ENCODE measurements around the gene PRKAR2A. TPM values are rescaled to one million over a fixed set of nuclear protein-coding genes. Genes with fewer than 3 reads are reported as not detected.

The PRKAR2A gene
- total and polyA plus RNA-seq, 2 experiments from 2014 or later, result 13.5 to 30.2 TPM

GRCh38 chr3:48879994-48880377 lies 32.3 kb upstream of the PRKAR2A start:
- H3K9me2 ChIP-seq (ENCODE audit: insufficient read depth), result no peaks in the 10 kb centered on the region
- no peak overlapping the region for H3K4me3 ChIP-seq
- no peaks in the 10 kb centered on the region for H3K36me3 ChIP-seq (ENCODE audit: insufficient read depth)
- no peak overlapping the region for H3K27ac ChIP-seq (ENCODE audit: low read depth)
- H2AFZ ChIP-seq, result no peak overlapping the region
- no peaks in the 10 kb centered on the region for H3K79me2 ChIP-seq (replicated peaks; ENCODE audit: insufficient read depth)
- ATAC-seq (no peak), DNase-seq (ENCODE audit: low spot score) (no peak)
- Mint-ChIP-seq H3K27ac (no peak overlapping the region), H3K4me3 (no peak overlapping the region), H3K4me1 (no peaks in the 10 kb centered on the region), H3K27me3 (ENCODE audit: insufficient read depth, low read depth, poor library complexity) (peaks cover 4% of the 10 kb centered on the region), H3K36me3 (ENCODE audit: low read depth) (no peaks in the 10 kb centered on the region), H3K9me3 (no peaks in the 10 kb centered on the region; the same call in 2 of the 3 replicates)
- H3K27me3 ChIP-seq (ENCODE audit: insufficient read depth), result no peaks in the 10 kb centered on the region
- no peak for TF ChIP-seq EZH2phosphoT487 (IDR thresholded peaks at IDR 0.05; ENCODE audit: unreplicated experiment)
- TF ChIP-seq CTCF (conservative IDR thresholded peaks at IDR 0.05; ENCODE audit: low read depth in 2 of 2), result no peak
- no peak for TF ChIP-seq ETS1 (IDR thresholded peaks at IDR 0.05)
- no peak overlapping the region for H3K4me2 ChIP-seq
- H3K4me1 ChIP-seq (ENCODE audit: insufficient read depth), result no peaks in the 10 kb centered on the region
- no peaks in the 10 kb centered on the region for H4K20me1 ChIP-seq (replicated peaks; ENCODE audit: insufficient read depth)
- no peaks in the 10 kb centered on the region for H3F3A ChIP-seq (replicated peaks; ENCODE audit: low read depth)

GRCh38 chr3:48879307-48879993 lies 31.8 kb upstream of the PRKAR2A start:
- Histone ChIP-seq H3K4me2 (no peak overlapping the region), H2AFZ (no peak overlapping the region), H4K20me1 (replicated peaks; ENCODE audit: insufficient read depth) (no peaks in the 10 kb centered on the region), H3K27me3 (ENCODE audit: insufficient read depth) (no peaks in the 10 kb centered on the region), H3K36me3 (ENCODE audit: insufficient read depth) (no peaks in the 10 kb centered on the region), H3K79me2 (replicated peaks; ENCODE audit: insufficient read depth) (no peaks in the 10 kb centered on the region), H3F3A (replicated peaks; ENCODE audit: low read depth) (no peaks in the 10 kb centered on the region), H3K27ac (ENCODE audit: low read depth) (no peak overlapping the region), H3K4me1 (ENCODE audit: insufficient read depth) (no peaks in the 10 kb centered on the region), H3K4me3 (no peak overlapping the region), H3K9me2 (ENCODE audit: insufficient read depth) (no peaks in the 10 kb centered on the region)
- H3K27ac Mint-ChIP-seq, result no peak overlapping the region
- H3K27me3 Mint-ChIP-seq (ENCODE audit: insufficient read depth, low read depth, poor library complexity), result peaks cover 4% of the 10 kb centered on the region
- no peaks in the 10 kb centered on the region for H3K9me3 Mint-ChIP-seq
- no peaks in the 10 kb centered on the region for H3K36me3 Mint-ChIP-seq (ENCODE audit: low read depth)
- ATAC-seq (no peak), DNase-seq (ENCODE audit: low spot score) (no peak)
- no peak overlapping the region for H3K4me3 Mint-ChIP-seq
- no peaks in the 10 kb centered on the region for H3K4me1 Mint-ChIP-seq
- no peak for TF ChIP-seq ZNF462 (CRISPR knock-in tag; IDR thresholded peaks at IDR 0.05)
- TF ChIP-seq STAT1 (IDR thresholded peaks at IDR 0.05; ENCODE audit: unreplicated experiment), result no peak
- no peak for TF ChIP-seq JUNB (IDR thresholded peaks at IDR 0.05; ENCODE audit: unreplicated experiment)
- no peak for TF ChIP-seq NANOG (IDR thresholded peaks at IDR 0.05; ENCODE audit: borderline replicate concordance)
- TF ChIP-seq CTCF (conservative IDR thresholded peaks at IDR 0.05; ENCODE audit: low read depth in 2 of 2), result no peak
- no peak for TF ChIP-seq ZNF331 (CRISPR knock-in tag; IDR thresholded peaks at IDR 0.05; ENCODE audit: low read depth)
